WTC11 (cell line): Measurements from ENCODE around the gene CEMIP. TPM values are rescaled to one million over a fixed set of nuclear protein-coding genes. Genes with fewer than 3 reads are reported as not detected.

Source experiments
- AFF4 ChIP-seq: sonication (generic); formaldehyde crosslinking; IDR thresholded peaks from 2 replicates; pipeline ENCODE4 v1.8.1; 2023; ENCODE audit warnings: mild to moderate bottlenecking, missing genetic modification reagents, borderline replicate concordance
- ATF2 ChIP-seq: sonication (generic); formaldehyde crosslinking; IDR thresholded peaks from 2 replicates; pipeline ENCODE4 v1.8.1; 2022; ENCODE audit warnings: low read depth, missing genetic modification reagents, borderline replicate concordance
- CBFB ChIP-seq: sonication (generic); formaldehyde crosslinking; IDR thresholded peaks from 2 replicates; pipeline ENCODE4 v1.8.1; 2022; ENCODE audit warnings: mild to moderate bottlenecking, low read depth, missing genetic modification reagents
- CDX4 ChIP-seq: fragments of 250-450 bp; sonication (Bioruptor Pico); IDR thresholded peaks from 2 replicates; pipeline ENCODE4 v1.9.0; 2021; ENCODE audit warnings: moderate library complexity, mild to moderate bottlenecking, inconsistent platforms, borderline replicate concordance
- ETV6 ChIP-seq: sonication (generic); formaldehyde crosslinking; IDR thresholded peaks from 2 replicates; pipeline ENCODE4 v1.8.1; 2022; ENCODE audit warnings: mild to moderate bottlenecking, missing genetic modification reagents
- FOXP1 ChIP-seq: sonication (generic); formaldehyde crosslinking; IDR thresholded peaks from 2 replicates; pipeline ENCODE4 v1.8.0; 2022; ENCODE audit warnings: missing genetic modification reagents, mild to moderate bottlenecking, moderate library complexity, borderline replicate concordance
- GTF2I ChIP-seq: fragments of 250-450 bp; sonication (Bioruptor Pico); conservative IDR thresholded peaks from 2 replicates; pipeline ENCODE4 v1.4.0; 2021; ENCODE audit warnings: mild to moderate bottlenecking
- HMGA2 ChIP-seq: fragments of 250-450 bp; sonication (Bioruptor Pico); IDR thresholded peaks from 2 replicates; pipeline ENCODE4 v1.4.0; 2021; ENCODE audit warnings: mild to moderate bottlenecking, moderate library complexity
- IRF1 ChIP-seq: sonication (generic); formaldehyde crosslinking; IDR thresholded peaks from 2 replicates; pipeline ENCODE4 v1.8.0; 2023; ENCODE audit warnings: missing genetic modification reagents
- KAT7 ChIP-seq: sonication (generic); formaldehyde crosslinking; IDR thresholded peaks from 2 replicates; pipeline ENCODE4 v1.8.1; 2023; ENCODE audit warnings: missing genetic modification reagents, mild to moderate bottlenecking, borderline replicate concordance
- NFYB ChIP-seq: sonication (generic); formaldehyde crosslinking; conservative IDR thresholded peaks from 2 replicates; pipeline ENCODE4 v1.8.0; 2022; ENCODE audit warnings: low read depth, missing genetic modification reagents
- NR3C1 ChIP-seq: sonication (generic); formaldehyde crosslinking; conservative IDR thresholded peaks from 2 replicates; pipeline ENCODE4 v1.8.1; 2023; ENCODE audit warnings: low read depth, mild to moderate bottlenecking, missing genetic modification reagents
- TP53 ChIP-seq: sonication (generic); formaldehyde crosslinking; IDR thresholded peaks from 2 replicates; pipeline ENCODE4 v1.8.1; 2023; ENCODE audit warnings: mild to moderate bottlenecking, missing genetic modification reagents
- ZNF219 ChIP-seq: sonication (generic); formaldehyde crosslinking; IDR thresholded peaks from 2 replicates; pipeline ENCODE4 v1.8.0; 2023; ENCODE audit warnings: missing genetic modification reagents, mild to moderate bottlenecking, borderline replicate concordance
- ZNF425 ChIP-seq: fragments of 250-450 bp; sonication (Bioruptor Pico); conservative IDR thresholded peaks from 2 replicates; pipeline ENCODE4 v1.9.0; 2021; ENCODE audit warnings: mild to moderate bottlenecking
- ZSCAN18 ChIP-seq: fragments of 250-450 bp; sonication (Bioruptor Pico); IDR thresholded peaks from 2 replicates; pipeline ENCODE4 v2.1.2; 2022; ENCODE audit warnings: mild to moderate bottlenecking, moderate library complexity
- total RNA-seq: library from RNA; stranded (reverse); gene quantifications from 3 replicates; pipeline ENCODE4 v1.2.3, GENCODE V29; 2021
- TF ChIP-seq, protein P1 (sequence below): fragments of 250-450 bp; sonication (Bioruptor Pico); IDR thresholded peaks from 2 replicates; pipeline ENCODE4 v1.8.0; 2021; ENCODE audit warnings: mild to moderate bottlenecking
- TF ChIP-seq, protein P2 (sequence below): sonication (generic); formaldehyde crosslinking; IDR thresholded peaks from 2 replicates; pipeline ENCODE4 v1.8.1; 2022; ENCODE audit warnings: mild to moderate bottlenecking, moderate library complexity, missing genetic modification reagents
- TF ChIP-seq, protein P3 (sequence below): sonication (generic); formaldehyde crosslinking; conservative IDR thresholded peaks from 2 replicates; pipeline ENCODE4 v1.8.1; 2023; ENCODE audit warnings: mild to moderate bottlenecking, low read depth, missing genetic modification reagents, moderate library complexity
- TF ChIP-seq, protein P4 (sequence below): sonication (generic); formaldehyde crosslinking; IDR thresholded peaks from 2 replicates; pipeline ENCODE4 v1.8.0; 2022; ENCODE audit warnings: mild to moderate bottlenecking, missing genetic modification reagents

The CEMIP gene
- total RNA-seq, 1 experiment from 2014 or later: 0.87 TPM

DNA sequence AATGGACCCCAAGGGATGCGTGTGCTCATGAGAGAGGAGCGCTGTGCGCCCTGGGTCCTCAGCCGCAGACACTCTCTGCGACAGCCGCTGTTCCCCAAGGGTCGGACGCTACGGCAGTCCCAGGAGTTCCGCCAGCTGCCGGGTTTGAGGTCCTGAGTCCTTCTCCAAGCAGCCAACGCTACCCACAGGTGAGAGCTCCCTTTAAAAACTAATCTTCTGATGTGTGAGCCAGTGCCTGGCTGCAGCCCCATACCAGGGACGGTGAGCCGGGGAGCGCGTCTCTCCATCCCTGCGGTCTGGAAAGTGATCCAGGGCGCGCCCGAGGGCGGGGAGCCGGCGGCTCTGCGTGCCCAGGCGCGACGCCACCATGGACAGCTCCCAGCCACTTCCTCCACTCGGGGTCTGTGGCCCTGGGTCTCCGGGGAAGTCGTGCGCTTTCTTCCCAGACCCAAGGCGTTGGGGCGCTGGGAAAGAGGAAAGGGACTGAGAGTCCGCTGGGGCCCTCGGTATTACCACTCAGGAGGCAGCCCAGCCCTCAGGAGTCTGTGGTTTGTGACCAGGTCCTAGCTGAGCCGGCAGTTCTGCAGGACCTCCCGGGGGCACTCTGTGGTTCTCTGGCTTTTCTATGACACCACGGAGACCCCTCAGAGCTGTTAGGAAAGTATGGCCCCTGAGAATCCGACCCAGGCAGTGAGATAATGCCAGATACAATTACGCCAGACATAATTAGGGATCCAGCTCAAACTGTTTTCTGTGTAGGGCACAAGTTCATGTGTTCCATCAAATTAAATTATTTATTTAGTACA, 1.4 kb downstream of the CEMIP start (continued):
- TF ChIP-seq ZSCAN18: peak; percentile 40; the same call in 1 of the 2 replicates
- no peak for TF ChIP-seq CDX4 (CRISPR knock-in tag)
- TF ChIP-seq HMGA2 (CRISPR knock-in tag): no peak
- TF ChIP-seq, protein P1, sequence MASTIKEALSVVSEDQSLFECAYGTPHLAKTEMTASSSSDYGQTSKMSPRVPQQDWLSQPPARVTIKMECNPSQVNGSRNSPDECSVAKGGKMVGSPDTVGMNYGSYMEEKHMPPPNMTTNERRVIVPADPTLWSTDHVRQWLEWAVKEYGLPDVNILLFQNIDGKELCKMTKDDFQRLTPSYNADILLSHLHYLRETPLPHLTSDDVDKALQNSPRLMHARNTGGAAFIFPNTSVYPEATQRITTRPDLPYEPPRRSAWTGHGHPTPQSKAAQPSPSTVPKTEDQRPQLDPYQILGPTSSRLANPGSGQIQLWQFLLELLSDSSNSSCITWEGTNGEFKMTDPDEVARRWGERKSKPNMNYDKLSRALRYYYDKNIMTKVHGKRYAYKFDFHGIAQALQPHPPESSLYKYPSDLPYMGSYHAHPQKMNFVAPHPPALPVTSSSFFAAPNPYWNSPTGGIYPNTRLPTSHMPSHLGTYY (CRISPR knock-in tag): no peak
- TF ChIP-seq AFF4 (CRISPR knock-in tag): no peak
- TF ChIP-seq ZNF219 (CRISPR knock-in tag): peak; percentile 92; the same call in 1 of the 2 replicates
- TF ChIP-seq, protein P2, sequence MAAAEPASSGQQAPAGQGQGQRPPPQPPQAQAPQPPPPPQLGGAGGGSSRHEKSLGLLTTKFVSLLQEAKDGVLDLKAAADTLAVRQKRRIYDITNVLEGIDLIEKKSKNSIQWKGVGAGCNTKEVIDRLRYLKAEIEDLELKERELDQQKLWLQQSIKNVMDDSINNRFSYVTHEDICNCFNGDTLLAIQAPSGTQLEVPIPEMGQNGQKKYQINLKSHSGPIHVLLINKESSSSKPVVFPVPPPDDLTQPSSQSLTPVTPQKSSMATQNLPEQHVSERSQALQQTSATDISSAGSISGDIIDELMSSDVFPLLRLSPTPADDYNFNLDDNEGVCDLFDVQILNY: peak; percentile 86
- no peak for TF ChIP-seq GTF2I (CRISPR knock-in tag)
- TF ChIP-seq ATF2 (CRISPR knock-in tag): no peak
- no peak for TF ChIP-seq ZNF425
- TF ChIP-seq FOXP1: peak; percentile 95
- TF ChIP-seq, protein P3, sequence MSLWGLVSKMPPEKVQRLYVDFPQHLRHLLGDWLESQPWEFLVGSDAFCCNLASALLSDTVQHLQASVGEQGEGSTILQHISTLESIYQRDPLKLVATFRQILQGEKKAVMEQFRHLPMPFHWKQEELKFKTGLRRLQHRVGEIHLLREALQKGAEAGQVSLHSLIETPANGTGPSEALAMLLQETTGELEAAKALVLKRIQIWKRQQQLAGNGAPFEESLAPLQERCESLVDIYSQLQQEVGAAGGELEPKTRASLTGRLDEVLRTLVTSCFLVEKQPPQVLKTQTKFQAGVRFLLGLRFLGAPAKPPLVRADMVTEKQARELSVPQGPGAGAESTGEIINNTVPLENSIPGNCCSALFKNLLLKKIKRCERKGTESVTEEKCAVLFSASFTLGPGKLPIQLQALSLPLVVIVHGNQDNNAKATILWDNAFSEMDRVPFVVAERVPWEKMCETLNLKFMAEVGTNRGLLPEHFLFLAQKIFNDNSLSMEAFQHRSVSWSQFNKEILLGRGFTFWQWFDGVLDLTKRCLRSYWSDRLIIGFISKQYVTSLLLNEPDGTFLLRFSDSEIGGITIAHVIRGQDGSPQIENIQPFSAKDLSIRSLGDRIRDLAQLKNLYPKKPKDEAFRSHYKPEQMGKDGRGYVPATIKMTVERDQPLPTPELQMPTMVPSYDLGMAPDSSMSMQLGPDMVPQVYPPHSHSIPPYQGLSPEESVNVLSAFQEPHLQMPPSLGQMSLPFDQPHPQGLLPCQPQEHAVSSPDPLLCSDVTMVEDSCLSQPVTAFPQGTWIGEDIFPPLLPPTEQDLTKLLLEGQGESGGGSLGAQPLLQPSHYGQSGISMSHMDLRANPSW: no peak; the same call in 1 of the 2 replicates
- TF ChIP-seq TP53: peak; percentile 54; the same call in 1 of the 2 replicates
- TF ChIP-seq NR3C1 (CRISPR knock-in tag): 0 out of 2 replicates have a peak, but pooled peaks have one; percentile 17
- no peak for TF ChIP-seq CBFB (CRISPR knock-in tag)
- TF ChIP-seq ETV6: peak; percentile 95
- TF ChIP-seq, protein P4, sequence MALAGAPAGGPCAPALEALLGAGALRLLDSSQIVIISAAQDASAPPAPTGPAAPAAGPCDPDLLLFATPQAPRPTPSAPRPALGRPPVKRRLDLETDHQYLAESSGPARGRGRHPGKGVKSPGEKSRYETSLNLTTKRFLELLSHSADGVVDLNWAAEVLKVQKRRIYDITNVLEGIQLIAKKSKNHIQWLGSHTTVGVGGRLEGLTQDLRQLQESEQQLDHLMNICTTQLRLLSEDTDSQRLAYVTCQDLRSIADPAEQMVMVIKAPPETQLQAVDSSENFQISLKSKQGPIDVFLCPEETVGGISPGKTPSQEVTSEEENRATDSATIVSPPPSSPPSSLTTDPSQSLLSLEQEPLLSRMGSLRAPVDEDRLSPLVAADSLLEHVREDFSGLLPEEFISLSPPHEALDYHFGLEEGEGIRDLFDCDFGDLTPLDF (CRISPR knock-in tag): peak; percentile 79; the same call in 1 of the 2 replicates
- TF ChIP-seq NFYB (CRISPR knock-in tag): peak; percentile 42
- peak; percentile 89 for TF ChIP-seq IRF1 (CRISPR knock-in tag)
- peak; percentile 92 for TF ChIP-seq KAT7 (CRISPR knock-in tag)
